Measurements from ENCODE around the gene FOXA2. TPM values are rescaled to one million over a fixed set of nuclear protein-coding genes. Genes with fewer than 3 reads are reported as not detected.

FOXA2 gene
- total and polyA plus RNA-seq, 2 of the 13 experiments (the other 11 are each of a cell fraction or from before 2014, with no cell fraction given): 8.8 to 12.2 TPM

DNA sequence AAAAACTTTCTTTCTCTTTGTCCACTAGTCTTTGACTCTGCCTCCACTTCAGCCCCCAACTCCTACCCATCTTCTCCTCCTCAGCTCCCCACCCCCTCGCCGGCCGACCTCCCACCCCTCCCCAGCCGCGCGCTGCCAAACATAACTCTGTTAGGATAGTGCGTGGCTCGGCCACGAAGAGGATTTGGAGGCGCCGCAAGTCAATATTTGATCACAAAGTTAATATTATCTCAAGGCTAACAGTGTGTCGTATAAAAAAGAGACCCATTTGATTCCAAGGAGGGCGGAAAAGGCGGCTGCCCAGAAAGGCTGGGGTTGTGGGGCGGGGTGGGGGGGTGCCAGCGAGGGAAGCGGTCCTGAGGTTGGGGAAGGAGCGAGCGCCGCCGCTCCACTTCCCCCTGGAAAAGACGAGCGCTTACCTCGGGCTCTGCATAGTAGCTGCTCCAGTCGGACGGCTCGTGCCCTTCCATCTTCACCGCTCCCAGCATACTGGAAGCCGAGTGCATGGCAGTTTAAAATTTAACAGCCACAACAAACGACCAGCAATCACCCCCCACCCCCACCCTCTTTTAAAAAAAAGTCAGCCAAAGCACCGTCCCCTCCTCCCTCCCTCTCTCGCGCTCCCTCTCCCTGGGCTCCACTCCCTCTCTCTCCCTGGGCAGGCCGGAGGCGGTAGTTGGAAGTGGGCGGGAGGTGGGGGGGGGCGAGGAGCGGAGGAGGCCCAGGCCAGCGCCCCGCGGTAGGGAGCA, 425 bp downstream of the FOXA2 start (continued):
- TF ChIP-seq TCF12 (IDR thresholded peaks at IDR 0.05): no peak
- TF ChIP-seq TCF12 (CRISPR knock-in tag; IDR thresholded peaks at IDR 0.05): no peak
- TF ChIP-seq FOXC1 (CRISPR knock-in tag; IDR thresholded peaks at IDR 0.05; ENCODE audit: borderline replicate concordance): no peak
- no peak for TF ChIP-seq RFXANK (CRISPR knock-in tag; IDR thresholded peaks at IDR 0.05)
- TF ChIP-seq, protein P1, sequence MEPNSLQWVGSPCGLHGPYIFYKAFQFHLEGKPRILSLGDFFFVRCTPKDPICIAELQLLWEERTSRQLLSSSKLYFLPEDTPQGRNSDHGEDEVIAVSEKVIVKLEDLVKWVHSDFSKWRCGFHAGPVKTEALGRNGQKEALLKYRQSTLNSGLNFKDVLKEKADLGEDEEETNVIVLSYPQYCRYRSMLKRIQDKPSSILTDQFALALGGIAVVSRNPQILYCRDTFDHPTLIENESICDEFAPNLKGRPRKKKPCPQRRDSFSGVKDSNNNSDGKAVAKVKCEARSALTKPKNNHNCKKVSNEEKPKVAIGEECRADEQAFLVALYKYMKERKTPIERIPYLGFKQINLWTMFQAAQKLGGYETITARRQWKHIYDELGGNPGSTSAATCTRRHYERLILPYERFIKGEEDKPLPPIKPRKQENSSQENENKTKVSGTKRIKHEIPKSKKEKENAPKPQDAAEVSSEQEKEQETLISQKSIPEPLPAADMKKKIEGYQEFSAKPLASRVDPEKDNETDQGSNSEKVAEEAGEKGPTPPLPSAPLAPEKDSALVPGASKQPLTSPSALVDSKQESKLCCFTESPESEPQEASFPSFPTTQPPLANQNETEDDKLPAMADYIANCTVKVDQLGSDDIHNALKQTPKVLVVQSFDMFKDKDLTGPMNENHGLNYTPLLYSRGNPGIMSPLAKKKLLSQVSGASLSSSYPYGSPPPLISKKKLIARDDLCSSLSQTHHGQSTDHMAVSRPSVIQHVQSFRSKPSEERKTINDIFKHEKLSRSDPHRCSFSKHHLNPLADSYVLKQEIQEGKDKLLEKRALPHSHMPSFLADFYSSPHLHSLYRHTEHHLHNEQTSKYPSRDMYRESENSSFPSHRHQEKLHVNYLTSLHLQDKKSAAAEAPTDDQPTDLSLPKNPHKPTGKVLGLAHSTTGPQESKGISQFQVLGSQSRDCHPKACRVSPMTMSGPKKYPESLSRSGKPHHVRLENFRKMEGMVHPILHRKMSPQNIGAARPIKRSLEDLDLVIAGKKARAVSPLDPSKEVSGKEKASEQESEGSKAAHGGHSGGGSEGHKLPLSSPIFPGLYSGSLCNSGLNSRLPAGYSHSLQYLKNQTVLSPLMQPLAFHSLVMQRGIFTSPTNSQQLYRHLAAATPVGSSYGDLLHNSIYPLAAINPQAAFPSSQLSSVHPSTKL (CRISPR knock-in tag; IDR thresholded peaks at IDR 0.05): peak; percentile 73
- TF ChIP-seq, protein P2, sequence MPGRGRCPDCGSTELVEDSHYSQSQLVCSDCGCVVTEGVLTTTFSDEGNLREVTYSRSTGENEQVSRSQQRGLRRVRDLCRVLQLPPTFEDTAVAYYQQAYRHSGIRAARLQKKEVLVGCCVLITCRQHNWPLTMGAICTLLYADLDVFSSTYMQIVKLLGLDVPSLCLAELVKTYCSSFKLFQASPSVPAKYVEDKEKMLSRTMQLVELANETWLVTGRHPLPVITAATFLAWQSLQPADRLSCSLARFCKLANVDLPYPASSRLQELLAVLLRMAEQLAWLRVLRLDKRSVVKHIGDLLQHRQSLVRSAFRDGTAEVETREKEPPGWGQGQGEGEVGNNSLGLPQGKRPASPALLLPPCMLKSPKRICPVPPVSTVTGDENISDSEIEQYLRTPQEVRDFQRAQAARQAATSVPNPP (CRISPR knock-in tag; IDR thresholded peaks at IDR 0.05): no peak; the same call in 1 of the 2 replicates
- TF ChIP-seq ZSCAN29 (CRISPR knock-in tag; conservative IDR thresholded peaks at IDR 0.05): no peak
- TF ChIP-seq ZFP36L1 (CRISPR knock-in tag; IDR thresholded peaks at IDR 0.05): 0 out of 2 replicates have a peak, but pooled peaks have one; percentile 71
- no peak; the same call in 1 of the 2 replicates for TF ChIP-seq AKAP8 (CRISPR knock-in tag; IDR thresholded peaks at IDR 0.05)
- TF ChIP-seq, protein P3, sequence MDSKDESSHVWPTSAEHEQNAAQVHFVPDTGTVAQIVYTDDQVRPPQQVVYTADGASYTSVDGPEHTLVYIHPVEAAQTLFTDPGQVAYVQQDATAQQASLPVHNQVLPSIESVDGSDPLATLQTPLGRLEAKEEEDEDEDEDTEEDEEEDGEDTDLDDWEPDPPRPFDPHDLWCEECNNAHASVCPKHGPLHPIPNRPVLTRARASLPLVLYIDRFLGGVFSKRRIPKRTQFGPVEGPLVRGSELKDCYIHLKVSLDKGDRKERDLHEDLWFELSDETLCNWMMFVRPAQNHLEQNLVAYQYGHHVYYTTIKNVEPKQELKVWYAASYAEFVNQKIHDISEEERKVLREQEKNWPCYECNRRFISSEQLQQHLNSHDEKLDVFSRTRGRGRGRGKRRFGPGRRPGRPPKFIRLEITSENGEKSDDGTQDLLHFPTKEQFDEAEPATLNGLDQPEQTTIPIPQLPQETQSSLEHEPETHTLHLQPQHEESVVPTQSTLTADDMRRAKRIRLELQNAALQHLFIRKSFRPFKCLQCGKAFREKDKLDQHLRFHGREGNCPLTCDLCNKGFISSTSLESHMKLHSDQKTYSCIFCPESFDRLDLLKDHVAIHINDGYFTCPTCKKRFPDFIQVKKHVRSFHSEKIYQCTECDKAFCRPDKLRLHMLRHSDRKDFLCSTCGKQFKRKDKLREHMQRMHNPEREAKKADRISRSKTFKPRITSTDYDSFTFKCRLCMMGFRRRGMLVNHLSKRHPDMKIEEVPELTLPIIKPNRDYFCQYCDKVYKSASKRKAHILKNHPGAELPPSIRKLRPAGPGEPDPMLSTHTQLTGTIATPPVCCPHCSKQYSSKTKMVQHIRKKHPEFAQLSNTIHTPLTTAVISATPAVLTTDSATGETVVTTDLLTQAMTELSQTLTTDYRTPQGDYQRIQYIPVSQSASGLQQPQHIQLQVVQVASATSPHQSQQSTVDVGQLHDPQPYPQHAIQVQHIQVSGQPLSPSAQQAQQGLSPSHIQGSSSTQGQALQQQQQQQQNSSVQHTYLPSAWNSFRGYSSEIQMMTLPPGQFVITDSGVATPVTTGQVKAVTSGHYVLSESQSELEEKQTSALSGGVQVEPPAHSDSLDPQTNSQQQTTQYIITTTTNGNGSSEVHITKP (CRISPR knock-in tag; IDR thresholded peaks at IDR 0.05; ENCODE audit: low read depth): no peak
- TF ChIP-seq GFI1 (CRISPR knock-in tag; IDR thresholded peaks at IDR 0.05; ENCODE audit: borderline replicate concordance): peak; percentile 79
- no peak for TF ChIP-seq PHB2 (IDR thresholded peaks at IDR 0.05; ENCODE audit: partially characterized antibody)
- TF ChIP-seq RFX1 (IDR thresholded peaks at IDR 0.05): no peak
- TF ChIP-seq AGO2 (optimal IDR thresholded peaks at IDR 0.05; ENCODE audit: low read depth, low read length): no peak
- peak; percentile 92 for TF ChIP-seq ZC3H13 (CRISPR knock-in tag; IDR thresholded peaks at IDR 0.05)
- TF ChIP-seq HNF4G (IDR thresholded peaks at IDR 0.05; ENCODE audit: borderline replicate concordance, low read depth, low read length): peak; percentile 36; the same call in 1 of the 2 replicates
- TF ChIP-seq HNF4G (CRISPR knock-in tag; IDR thresholded peaks at IDR 0.05; ENCODE audit: borderline replicate concordance, low read depth): peak; percentile 70; the same call in 1 of the 2 replicates
- TF ChIP-seq, protein P4, sequence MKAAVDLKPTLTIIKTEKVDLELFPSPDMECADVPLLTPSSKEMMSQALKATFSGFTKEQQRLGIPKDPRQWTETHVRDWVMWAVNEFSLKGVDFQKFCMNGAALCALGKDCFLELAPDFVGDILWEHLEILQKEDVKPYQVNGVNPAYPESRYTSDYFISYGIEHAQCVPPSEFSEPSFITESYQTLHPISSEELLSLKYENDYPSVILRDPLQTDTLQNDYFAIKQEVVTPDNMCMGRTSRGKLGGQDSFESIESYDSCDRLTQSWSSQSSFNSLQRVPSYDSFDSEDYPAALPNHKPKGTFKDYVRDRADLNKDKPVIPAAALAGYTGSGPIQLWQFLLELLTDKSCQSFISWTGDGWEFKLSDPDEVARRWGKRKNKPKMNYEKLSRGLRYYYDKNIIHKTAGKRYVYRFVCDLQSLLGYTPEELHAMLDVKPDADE (CRISPR knock-in tag; IDR thresholded peaks at IDR 0.05): no peak
- TF ChIP-seq ZNF460 (CRISPR knock-in tag; IDR thresholded peaks at IDR 0.05; ENCODE audit: borderline replicate concordance): no peak
- no peak for TF ChIP-seq ZNF484 (CRISPR knock-in tag; IDR thresholded peaks at IDR 0.05; ENCODE audit: borderline replicate concordance, low read depth)
